Right lobe of liver (tissue), 6 donors: ENCODE measurements around the gene BCO2. TPM values are rescaled to one million over a fixed set of nuclear protein-coding genes. Genes with fewer than 3 reads are reported as not detected.

Source experiments
- ATAC-seq, 4 donors: fragments of 200-7000 bp; cut with Tn5 transposase; one replicate each; pipeline ENCODE4 v1.9.1; 2020; ENCODE audit warnings: mild to moderate bottlenecking in 4 of 4, moderate library complexity in 4 of 4
- DNase-seq, 3 donors: peaks; one replicate each; pipeline ENCODE4 v3.0.0-alpha.2; 2020
- H3K27ac ChIP-seq, 3 donors: fragments of 200-600 bp; one replicate each; pipeline ENCODE4 v1.8.0; 2022
- H3K27me3 ChIP-seq, 2 donors: fragments of 200-600 bp; one replicate each; pipeline ENCODE4 v1.8.0; 2022
- H3K36me3 ChIP-seq, 4 donors: fragments of 200-600 bp; sonication (generic) in 1 of 4; one replicate each; pipeline versions ENCODE4 v1.5.1 to v1.8.0; 2017 to 2022; ENCODE audit warnings: control low read depth in 1 of 4
- H3K4me1 ChIP-seq, 4 donors: fragments of 200-600 bp; sonication (generic) in 1 of 4; one replicate each; pipeline versions ENCODE4 v1.5.1 to v1.8.0; 2017 to 2022; ENCODE audit warnings: control low read depth in 1 of 4
- H3K4me3 ChIP-seq, 3 donors: fragments of 200-600 bp; one replicate each; pipeline ENCODE4 v1.8.0; 2022
- H3K9me3 ChIP-seq, 4 donors: fragments of 200-600 bp; sonication (generic) in 1 of 4; one replicate each; pipeline versions ENCODE4 v1.5.1 to v1.8.0; 2017 to 2022; ENCODE audit warnings: control low read depth in 1 of 4
- CTCF ChIP-seq, 4 donors: fragments of 200-600 bp in 3 of 4; fragments of 450-650 bp in 1 of 4; IDR thresholded peaks; one replicate each; pipeline versions ENCODE4 v1.5.1 to v1.8.0; 2016 to 2022; ENCODE audit warnings: antibody characterized with exemption in 4 of 4, mild to moderate bottlenecking in 2 of 4
- POLR2A ChIP-seq: fragments of 450-650 bp; IDR thresholded peaks from one replicate; pipeline ENCODE4 v1.6.1; 2017; ENCODE audit warnings: antibody characterized with exemption, mild to moderate bottlenecking
- WGBS: methylation state at CpG from one replicate; pipeline ENCODE4 v1.1.6; 2018; ENCODE audit warnings: low coverage, low lambda C conversion rate; ENCODE audit not compliant: insufficient coverage; ENCODE audit errors: missing lambda C conversion rate; 5-methylcytosine and 5-hydroxymethylcytosine counted together
- intact Hi-C, 2 donors: fragments of 100-400 bp; cut with DNase I; formaldehyde crosslinking; loops; one replicate each; pipeline versions ENCODE4 v1.11.2 to v1.14.1; 2022
- total RNA-seq, 6 experiments: library from RNA; depleted of rRNA in 2 of 6; stranded (reverse); fragments of >200 nt in 2 of 6; fragmentation: NEBNext Ultra II Directional in 3 of 6; extraction: Animal tissue kit (Norgen Biotek cat#: 25700) in 3 of 6; gene quantifications; one replicate each; pipeline versions ENCODE4 v1.1.0 to v1.2.4, GENCODE V29; 2016 to 2023
- donor health status: DM: no; HTN: yes; CAD: no.
- donor health status: DM: no; HTN: no; CAD: no.
- donor health status: DM: no; HTN: no; CAD: no.
- donor health status: DM: no; HTN: yes; CAD: no.
- donor health status: DM: no; HTN: yes; CAD: no.

Gene BCO2
- total RNA-seq, 6 experiments from 2014 or later = 33.3 to 118 (median 75.5) TPM

DNA sequence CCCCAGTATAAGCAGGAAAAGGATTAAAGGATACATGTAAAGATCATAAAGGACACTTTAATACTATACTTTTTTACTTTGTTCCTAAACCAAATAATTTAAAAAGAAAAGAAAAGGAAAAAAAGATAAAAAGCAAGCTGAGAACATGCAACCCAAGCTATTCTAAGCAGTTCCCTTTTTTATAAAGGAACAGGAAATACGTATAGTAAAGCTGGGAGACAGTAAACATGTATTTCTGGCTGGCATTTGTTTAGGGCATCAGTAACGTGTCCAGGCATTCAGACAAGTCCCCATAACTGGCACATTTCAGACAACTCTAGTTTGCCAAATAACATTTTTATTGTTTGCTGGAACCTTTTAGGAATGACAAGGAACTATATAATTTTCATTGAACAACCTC, 24.9 kb downstream of the BCO2 start:
- H3K4me1 ChIP-seq = peaks cover 0 to 8% (median 0%) of the 10 kb centered on the region in 4 donors
- H3K36me3 ChIP-seq = peaks cover 0 to 29% (median 5%) of the 10 kb centered on the region in 4 donors
- intact Hi-C loops = no loop called here
- H3K4me3 ChIP-seq = no peak overlapping the region
- H3K9me3 ChIP-seq = no peaks in the 10 kb centered on the region
- no peak for TF ChIP-seq CTCF (IDR thresholded peaks at IDR 0.05)
- TF ChIP-seq POLR2A = no peak
- H3K27me3 ChIP-seq = no peaks in the 10 kb centered on the region
- H3K27ac ChIP-seq = no peak overlapping the region
- WGBS = 23% methylated on average over 2 of the region's 2 CpGs
- ATAC-seq = no peak
- no peak for DNase-seq

GRCh38 chr11:112206071-112206470, 30.8 kb downstream of the BCO2 start:
- H3K4me3 ChIP-seq = no peak overlapping the region
- no peaks in the 10 kb centered on the region for H3K27me3 ChIP-seq
- intact Hi-C loops = no loop called here
- peak in 1 of 3 donors; percentile 55 for DNase-seq
- H3K9me3 ChIP-seq = no peaks in the 10 kb centered on the region
- peaks cover 0 to 33% (median 5%) of the 10 kb centered on the region in 4 donors for H3K36me3 ChIP-seq
- no peak overlapping the region for H3K27ac ChIP-seq
- H3K4me1 ChIP-seq = peaks cover 0 to 17% (median 2%) of the 10 kb centered on the region in 4 donors
- ATAC-seq = no peak
- no peak for TF ChIP-seq POLR2A
- no peak for TF ChIP-seq CTCF (IDR thresholded peaks at IDR 0.05)
- 96% methylated on average over 12 of the region's 23 CpGs for WGBS

- Histone ChIP-seq H3K9me3 (no peaks in the 10 kb centered on the region), H3K4me1 (peaks cover 0 to 64% (median 14%) of the 10 kb centered on the region in 4 donors), H3K27ac (peak overlapping the region; percentile 41 to 96 (median 62)), H3K36me3 (peaks cover 0 to 4% (median 0%) of the 10 kb centered on the region in 4 donors), H3K27me3 (no peaks in the 10 kb centered on the region), H3K4me3 (no peak overlapping the region)
- WGBS = 47% methylated on average over 1 of the region's 1 CpG
- ATAC-seq (peak; percentile 38 to 67 (median 60)), DNase-seq (no peak)
- no peak for TF ChIP-seq POLR2A
- intact Hi-C loops = no loop called here
Measured at GRCh38 chr11:112210890-112211289, 35.6 kb downstream of the BCO2 start.

DNA sequence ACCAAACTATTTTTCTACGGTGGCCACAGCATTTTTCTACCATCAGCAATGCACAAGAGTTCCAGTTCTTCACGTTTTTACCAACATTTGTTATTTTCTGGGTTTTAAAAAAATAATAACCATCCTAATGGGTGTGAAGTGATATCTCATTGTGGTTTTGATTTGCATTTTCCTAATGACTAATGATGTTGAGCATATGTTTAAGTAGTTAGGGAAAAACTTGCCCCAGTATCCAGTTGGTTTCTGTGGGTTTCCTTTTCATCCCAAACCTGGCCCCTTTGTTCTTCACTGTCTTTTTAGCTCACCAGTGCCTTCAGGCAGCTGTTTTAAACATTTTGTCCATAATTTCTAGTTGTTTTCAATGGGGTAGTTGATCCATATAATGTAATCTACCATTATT, 36.2 kb downstream of the BCO2 start:
- Histone ChIP-seq H3K36me3 (peaks cover 0 to 4% (median 0%) of the 10 kb centered on the region in 4 donors), H3K9me3 (no peaks in the 10 kb centered on the region), H3K4me3 (no peak overlapping the region), H3K4me1 (peaks cover 0 to 69% (median 14%) of the 10 kb centered on the region in 4 donors), H3K27ac (peak overlapping the region in 2 of 3 donors; percentile 80 to 96), H3K27me3 (no peaks in the 10 kb centered on the region)
- TF ChIP-seq POLR2A (no peak), CTCF (IDR thresholded peaks at IDR 0.05) (no peak)
- intact Hi-C loops = no loop called here
- 12% methylated on average over 2 of the region's 2 CpGs for WGBS
- DNase-seq (no peak), ATAC-seq (no peak)

DNA sequence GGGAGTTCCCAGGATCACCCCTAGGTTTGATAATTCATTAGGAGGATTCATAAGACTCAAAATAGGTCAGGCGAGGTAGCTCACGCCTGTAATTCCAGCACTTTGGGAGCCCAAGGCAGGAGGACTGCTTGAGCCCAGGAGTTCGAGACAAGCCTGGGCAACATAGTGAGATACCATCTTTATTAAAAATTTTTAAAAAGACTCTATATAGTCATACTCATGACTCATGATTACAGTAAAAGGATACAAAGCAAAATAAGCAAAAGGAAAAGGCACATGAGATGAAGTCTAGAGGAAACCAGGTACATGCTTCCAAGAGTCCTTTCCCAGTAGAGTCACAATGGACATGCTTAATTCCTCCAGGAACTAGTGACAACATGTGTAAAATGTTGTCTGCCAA, 37.0 kb downstream of the BCO2 start:
- no peaks in the 10 kb centered on the region for H3K27me3 ChIP-seq
- ATAC-seq (no peak), DNase-seq (no peak)
- intact Hi-C loops = no loop called here
- TF ChIP-seq POLR2A = no peak
- no peak for TF ChIP-seq CTCF (IDR thresholded peaks at IDR 0.05)
- no peak overlapping the region for H3K4me3 ChIP-seq
- WGBS = 97% methylated on average over 3 of the region's 3 CpGs
- peaks cover 0 to 73% (median 16%) of the 10 kb centered on the region in 4 donors for H3K4me1 ChIP-seq
- H3K36me3 ChIP-seq = peaks cover 0 to 4% (median 0%) of the 10 kb centered on the region in 4 donors
- H3K9me3 ChIP-seq = no peaks in the 10 kb centered on the region
- H3K27ac ChIP-seq = peak overlapping the region in 2 of 3 donors; percentile 80 to 96
